Stimulated activated naive CD4-positive, alpha-beta T cell treated with Interleukin-2 at 50 U/mL for 16 hours (primary cell): ENCODE results near the gene ALDH1A3.

Source experiments
- DNase-seq: peaks from one replicate; lab custom pipeline; 2025; lab: John Stamatoyannopoulos, UW

Gene ALDH1A3

DNA sequence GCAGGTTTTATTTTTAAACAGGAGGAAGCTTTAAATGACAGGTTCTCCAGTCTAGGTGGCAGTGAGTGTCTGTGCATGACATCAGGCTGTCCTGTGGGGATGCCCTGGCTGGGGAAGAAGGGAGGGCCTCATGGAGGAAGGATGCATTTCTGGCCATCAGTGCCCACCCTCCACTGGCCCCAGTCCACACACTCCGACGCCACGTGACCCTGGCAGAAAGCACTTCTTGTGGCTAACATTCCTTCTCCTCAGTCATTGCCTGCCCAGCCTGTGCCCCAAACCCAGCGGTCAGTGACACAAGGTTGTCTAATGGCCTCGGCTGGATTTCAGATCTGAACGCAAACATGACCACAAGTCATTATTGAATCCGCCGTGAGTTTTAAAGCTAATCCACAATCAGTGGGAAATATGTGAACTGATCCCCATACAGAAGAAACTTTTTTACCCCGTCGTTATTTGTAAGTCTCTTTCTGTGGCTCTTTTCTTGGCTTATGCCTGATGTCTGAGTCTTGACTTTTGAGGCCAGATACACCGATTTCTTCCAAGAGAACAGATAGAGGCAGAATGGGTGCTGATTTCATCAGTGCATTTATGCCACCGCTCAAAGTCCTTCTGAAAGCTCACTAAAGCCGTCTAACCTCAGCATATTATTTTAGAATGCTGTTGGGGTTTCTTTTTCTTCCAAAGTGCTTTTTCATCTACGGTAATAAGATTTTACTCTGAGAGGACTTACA is 22.2 kb downstream of the ALDH1A3 start:
- no peak for DNase-seq

GRCh38 chr15:100902436-100903167 is 23.0 kb downstream of the ALDH1A3 start:
- no peak for DNase-seq

DNA sequence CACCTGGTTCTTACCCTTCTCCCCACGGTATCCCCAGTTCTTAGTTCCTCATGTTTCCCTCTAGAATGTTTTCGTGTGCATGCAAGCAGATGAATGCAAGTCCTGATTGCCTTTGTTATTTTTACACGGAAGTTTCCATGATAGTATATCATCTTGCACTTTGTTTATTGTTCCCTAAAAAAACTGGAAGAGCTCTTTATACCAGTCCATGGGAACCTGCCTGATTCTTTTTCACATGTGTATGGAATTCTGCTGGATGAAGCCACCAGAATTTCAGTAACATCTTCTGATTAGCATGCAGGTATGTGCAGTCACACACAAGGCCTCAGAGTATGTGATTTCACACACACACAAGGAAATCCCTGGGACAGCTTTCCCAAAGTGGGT is 23.5 kb downstream of the ALDH1A3 start:
- no peak for DNase-seq

DNA sequence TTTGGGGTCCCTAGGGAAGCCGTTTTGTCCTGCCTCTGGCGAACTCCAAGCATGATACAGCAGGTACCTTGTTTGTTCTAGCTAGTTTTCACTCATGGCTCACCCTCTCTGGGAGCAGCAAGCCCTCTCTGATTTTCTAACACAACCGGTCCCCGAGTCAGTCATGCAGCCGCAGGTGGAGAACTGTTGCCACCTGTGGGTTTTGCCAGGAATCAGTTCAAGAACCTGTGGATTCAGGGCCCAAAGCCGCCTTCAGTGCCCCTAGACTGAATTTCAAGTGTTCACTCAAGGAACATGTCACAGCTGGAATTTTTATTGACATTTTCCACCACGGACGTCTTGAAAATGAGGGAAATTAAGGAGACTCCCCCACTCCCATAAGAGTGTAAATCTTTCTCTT is 26.2 kb downstream of the ALDH1A3 start:
- DNase-seq, result no peak

GRCh38 chr15:100908466-100908865 is 28.8 kb downstream of the ALDH1A3 start:
- DNase-seq, result no peak

GRCh38 chr15:100909565-100909964 is 29.9 kb downstream of the ALDH1A3 start:
- DNase-seq, result no peak

- no peak for DNase-seq
These were observed 30.6 kb downstream of the ALDH1A3 start for GRCh38 chr15:100909989-100910955.

- no peak for DNase-seq
These were observed 31.5 kb downstream of the ALDH1A3 start for GRCh38 chr15:100911086-100911485.

- no peak for DNase-seq
These were observed 34.3 kb downstream of the ALDH1A3 start for GRCh38 chr15:100913961-100914360.

DNA sequence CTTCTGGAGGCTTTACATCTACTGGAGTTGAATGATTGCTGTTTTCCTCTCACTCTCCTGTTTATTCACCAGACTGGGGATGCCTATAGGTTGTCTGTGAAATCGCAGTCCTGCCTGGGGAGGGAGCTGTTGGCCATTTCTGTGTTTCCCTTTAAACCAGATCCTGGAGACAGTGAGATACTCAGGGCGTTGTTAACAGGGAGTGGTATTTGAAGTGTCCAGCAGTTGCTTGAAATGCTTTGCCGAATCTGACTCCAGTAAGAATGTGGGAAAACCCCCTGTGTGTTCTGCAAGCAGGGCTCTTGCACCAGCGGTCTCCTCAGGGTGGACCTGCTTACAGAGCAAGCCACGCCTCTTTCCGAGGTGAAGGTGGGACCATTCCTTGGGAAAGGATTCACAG is 35.2 kb downstream of the ALDH1A3 start:
- DNase-seq, result no peak

GRCh38 chr15:100918034-100918689 is 38.5 kb downstream of the ALDH1A3 start:
- DNase-seq, result peak; percentile 25

GRCh38 chr15:100918690-100919480 is 39.3 kb downstream of the ALDH1A3 start, which contains the start of gene LRRK1:
LRRK1 (plus strand) TSS chr15:100919357; CDS start chr15:100924633, 5,276 bp downstream.
- DNase-seq, result no peak

- no peak for DNase-seq
These were observed 40.1 kb downstream of the ALDH1A3 start for GRCh38 chr15:100919481-100920405.

- DNase-seq, result no peak
These were observed 41.0 kb downstream of the ALDH1A3 start for GRCh38 chr15:100920516-100921135.

- no peak for DNase-seq
These were observed 42.8 kb downstream of the ALDH1A3 start for GRCh38 chr15:100922192-100923040.

GRCh38 chr15:100923076-100923475 is 43.4 kb downstream of the ALDH1A3 start:
- no peak for DNase-seq

DNA sequence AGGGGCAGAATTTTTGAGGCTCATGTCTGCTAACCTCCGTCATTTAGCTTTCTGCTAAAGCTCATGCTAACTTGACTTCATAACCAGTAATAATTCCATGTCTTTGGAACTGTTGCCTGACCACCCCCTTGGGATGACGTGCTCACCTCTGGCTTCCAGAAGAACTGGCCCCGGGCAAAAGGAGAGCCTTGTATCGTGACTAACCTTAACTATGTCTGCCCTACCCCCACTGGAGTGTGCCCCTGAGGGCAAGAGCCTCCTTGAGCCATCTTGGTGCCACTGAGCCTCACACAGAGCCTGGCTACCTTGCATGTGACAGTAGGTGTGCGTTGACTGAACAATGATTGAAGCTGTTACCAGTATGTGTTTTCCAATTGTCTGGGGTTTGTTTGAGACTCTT is 44.3 kb downstream of the ALDH1A3 start:
- no peak for DNase-seq

- DNase-seq, result no peak
These were observed 44.8 kb downstream of the ALDH1A3 start for GRCh38 chr15:100924436-100924835.
